A549 treated with AZD2906 at 1 μM for 4 hours (cell line): ENCODE data around the gene AMN. TPM values are rescaled to one million over a fixed set of nuclear protein-coding genes. Genes with fewer than 3 reads are reported as not detected.

Experiments
- total RNA-seq: library from RNA; stranded (reverse); fragments of 200-300 nt; extraction: Qiagen RNA extraction; gene quantifications from 5 replicates; pipeline ENCODE4 v1.2.3, GENCODE V29; 2022

The AMN gene
- 0.14 to 0.48 TPM (median 0.28 TPM) in 5 replicates for total RNA-seq

DNA sequence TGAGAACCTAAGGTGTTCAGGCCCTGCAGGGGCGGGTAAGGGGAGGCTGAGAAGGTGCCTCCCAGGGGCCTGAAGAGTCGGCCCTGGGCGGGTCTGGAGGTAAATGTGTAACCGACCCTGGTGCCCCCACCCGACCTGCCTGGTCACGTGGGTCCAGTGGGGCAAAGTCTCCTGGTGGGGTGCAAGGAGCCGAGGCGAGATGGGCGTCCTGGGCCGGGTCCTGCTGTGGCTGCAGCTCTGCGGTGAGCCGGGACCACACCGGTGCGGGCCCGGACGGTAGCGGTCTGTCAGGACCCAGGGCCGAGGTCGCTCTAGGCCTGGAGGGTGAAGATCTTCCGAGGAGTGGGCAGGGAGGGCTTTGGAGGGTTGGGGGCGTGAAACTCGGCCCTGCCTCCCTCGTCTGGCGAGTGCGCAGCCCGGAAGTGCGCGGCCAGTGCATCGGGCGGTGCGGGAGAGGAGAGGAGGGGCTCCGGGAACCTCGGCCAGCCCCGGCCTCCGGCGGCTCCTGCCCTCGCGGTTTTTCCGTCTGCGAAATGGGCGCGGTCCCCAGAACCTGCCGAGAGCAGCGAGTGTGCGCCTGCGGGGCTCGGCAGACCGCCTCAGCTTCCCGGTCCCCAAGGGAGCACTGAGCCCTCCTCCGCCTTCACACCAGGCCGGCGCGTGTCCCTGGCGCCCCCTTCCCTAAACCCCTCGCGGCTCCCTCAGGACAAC is at the start of gene AMN:
AMN (plus strand) TSS at position 174 of the 711 bp plus-strand sequence; CDS start at position 200, 26 bp downstream.

Other genes with a start within 250 kb of the AMN start
- gene TRAF3, start 145.2 kb upstream of the AMN start, total RNA-seq: 15.8 to 19.2 TPM (median 18.1 TPM) in 5 replicates
- 69.2 to 96.9 TPM (median 81.0 TPM) in 5 replicates for gene CDC42BPB, start 134.9 kb downstream of the AMN start, total RNA-seq
- gene LBHD2, start 161.5 kb downstream of the AMN start, total RNA-seq: 0.18 to 0.25 TPM (median 0.22 TPM) in 3 of 5 replicates, not detected in the others
- gene EXOC3L4, start 172.1 kb downstream of the AMN start, total RNA-seq: 0.60 to 2.3 TPM (median 1.7 TPM) in 5 replicates
- gene TNFAIP2, start 200.8 kb downstream of the AMN start, total RNA-seq: 249 to 283 TPM (median 275 TPM) in 5 replicates